NCI-H2029 treated with DMSO at 0.1 percent for 48 hours (cell line): ENCODE results near the gene ETHE1.

ENCODE experiments used
- DNase-seq: peaks from one replicate; lab custom pipeline; 2025; lab: John Stamatoyannopoulos, UW

The ETHE1 gene

GRCh38 chr19:43464134-43464775 is 62.7 kb downstream of the ETHE1 start:
- no peak for DNase-seq

GRCh38 chr19:43463381-43464133 is 63.4 kb downstream of the ETHE1 start:
- peak; percentile 90 for DNase-seq

GRCh38 chr19:43462785-43463380 is 64.1 kb downstream of the ETHE1 start:
- DNase-seq = peak; percentile 55

GRCh38 chr19:43462383-43462782 is 64.6 kb downstream of the ETHE1 start:
- no peak for DNase-seq

GRCh38 chr19:43461303-43461702 is 65.7 kb downstream of the ETHE1 start:
- DNase-seq = no peak

- no peak for DNase-seq
These were observed 66.5 kb downstream of the ETHE1 start for GRCh38 chr19:43460362-43461016.

GRCh38 chr19:43457809-43458208 is 69.2 kb downstream of the ETHE1 start:
- DNase-seq = no peak
